Left ventricle myocardium inferior (tissue), 1 donor: Measurements from ENCODE around the gene ELOVL1. TPM values are rescaled to one million over a fixed set of nuclear protein-coding genes. Genes with fewer than 3 reads are reported as not detected.

ENCODE experiments used
- DNase-seq: peaks from one replicate; pipeline ENCODE4 v3.0.0-alpha.2; 2020
- H3K27ac ChIP-seq: fragments of 200-600 bp; replicated peaks from 2 replicates; pipeline ENCODE4 v1.8.0; 2021
- H3K27me3 ChIP-seq: fragments of 200-600 bp; 2 replicates; pipeline ENCODE4 v1.8.0; 2021; ENCODE audit warnings: low read depth
- H3K36me3 ChIP-seq: fragments of 200-600 bp; 2 replicates; pipeline ENCODE4 v1.8.0; 2021
- H3K4me1 ChIP-seq: fragments of 200-600 bp; 2 replicates; pipeline ENCODE4 v1.8.0; 2021
- H3K4me3 ChIP-seq: fragments of 200-600 bp; 2 replicates; pipeline ENCODE4 v1.8.0; 2021; ENCODE audit warnings: mild to moderate bottlenecking, moderate library complexity
- H3K9me3 ChIP-seq: fragments of 200-600 bp; replicated peaks from 2 replicates; pipeline ENCODE4 v1.8.0; 2021
- CTCF ChIP-seq: fragments of 200-600 bp; IDR thresholded peaks from 2 replicates; pipeline ENCODE4 v1.8.0; 2021; ENCODE audit warnings: antibody characterized with exemption, mild to moderate bottlenecking, borderline replicate concordance
- intact Hi-C: fragments of 100-400 bp; cut with micrococcal nuclease; formaldehyde crosslinking; loops from one replicate; pipeline ENCODE4 v1.11.0; 2022
- total RNA-seq: library from RNA; stranded (reverse); fragmentation: NEBNext Ultra II Directional; extraction: Animal tissue kit (Norgen Biotek cat#: 25700); gene quantifications from one replicate; pipeline ENCODE4 v1.2.1, GENCODE V29; 2021
- donor health status: DM: no; HTN: yes; CAD: no; lungs with severe emphysema.

Gene ELOVL1
- total RNA-seq, 1 donor from 2014 or later: 26.7 TPM

- intact Hi-C loops: no loop called here
These were observed 19.4 kb downstream of the ELOVL1 start for GRCh38 chr1:43348343-43348808.

GRCh38 chr1:43346636-43347035, 21.2 kb downstream of the ELOVL1 start:
- DNase-seq: no peak
- no peaks in the 10 kb centered on the region for H3K9me3 ChIP-seq
- H3K4me1 ChIP-seq: peaks cover 69% of the 10 kb centered on the region
- intact Hi-C loops: no loop called here
- H3K36me3 ChIP-seq: no peaks in the 10 kb centered on the region
- H3K27ac ChIP-seq: peak overlapping the region; percentile 99
- TF ChIP-seq CTCF: no peak
- no peak overlapping the region for H3K4me3 ChIP-seq
- no peaks in the 10 kb centered on the region for H3K27me3 ChIP-seq

More at GRCh38 chr1:43348343-43348808, 19.4 kb downstream of the ELOVL1 start:
- TF ChIP-seq CTCF: no peak
- Histone ChIP-seq H3K9me3 (no peaks in the 10 kb centered on the region), H3K4me3 (peak overlapping the region; percentile 74), H3K27ac (peak overlapping the region; percentile 99), H3K36me3 (no peaks in the 10 kb centered on the region), H3K4me1 (peaks cover 65% of the 10 kb centered on the region), H3K27me3 (no peaks in the 10 kb centered on the region)
- DNase-seq: no peak

- Histone ChIP-seq H3K4me3 (no peak overlapping the region), H3K9me3 (no peaks in the 10 kb centered on the region), H3K27me3 (no peaks in the 10 kb centered on the region), H3K36me3 (no peaks in the 10 kb centered on the region), H3K27ac (peak overlapping the region; percentile 99), H3K4me1 (peaks cover 65% of the 10 kb centered on the region)
- intact Hi-C loops: no loop called here
- no peak for DNase-seq
- no peak for TF ChIP-seq CTCF
These were observed 22.7 kb downstream of the ELOVL1 start for GRCh38 chr1:43345120-43345519.

GRCh38 chr1:43344267-43344850, 23.5 kb downstream of the ELOVL1 start:
- no peak for TF ChIP-seq CTCF
- Histone ChIP-seq H3K9me3 (no peaks in the 10 kb centered on the region), H3K36me3 (no peaks in the 10 kb centered on the region), H3K4me1 (peaks cover 60% of the 10 kb centered on the region), H3K27ac (peak overlapping the region; percentile 99), H3K27me3 (no peaks in the 10 kb centered on the region), H3K4me3 (no peak overlapping the region)
- DNase-seq: no peak
- intact Hi-C loops: no loop called here

- intact Hi-C loops: no loop called here
- H3K27me3 ChIP-seq: no peaks in the 10 kb centered on the region
- H3K9me3 ChIP-seq: no peaks in the 10 kb centered on the region
- no peaks in the 10 kb centered on the region for H3K36me3 ChIP-seq
- H3K27ac ChIP-seq: no peak overlapping the region
- H3K4me3 ChIP-seq: no peak overlapping the region
- no peak for TF ChIP-seq CTCF
- DNase-seq: no peak
- H3K4me1 ChIP-seq: peaks cover 26% of the 10 kb centered on the region
These were observed 27.3 kb downstream of the ELOVL1 start for GRCh38 chr1:43340559-43340958.
